Measurements from ENCODE around the gene NFATC2IP.
"Not testable (repeated sequence)": the region's sequence is repeated elsewhere in the genome, so short reads cannot be mapped to it uniquely, and the experiment has no call there.

NFATC2IP gene

DNA sequence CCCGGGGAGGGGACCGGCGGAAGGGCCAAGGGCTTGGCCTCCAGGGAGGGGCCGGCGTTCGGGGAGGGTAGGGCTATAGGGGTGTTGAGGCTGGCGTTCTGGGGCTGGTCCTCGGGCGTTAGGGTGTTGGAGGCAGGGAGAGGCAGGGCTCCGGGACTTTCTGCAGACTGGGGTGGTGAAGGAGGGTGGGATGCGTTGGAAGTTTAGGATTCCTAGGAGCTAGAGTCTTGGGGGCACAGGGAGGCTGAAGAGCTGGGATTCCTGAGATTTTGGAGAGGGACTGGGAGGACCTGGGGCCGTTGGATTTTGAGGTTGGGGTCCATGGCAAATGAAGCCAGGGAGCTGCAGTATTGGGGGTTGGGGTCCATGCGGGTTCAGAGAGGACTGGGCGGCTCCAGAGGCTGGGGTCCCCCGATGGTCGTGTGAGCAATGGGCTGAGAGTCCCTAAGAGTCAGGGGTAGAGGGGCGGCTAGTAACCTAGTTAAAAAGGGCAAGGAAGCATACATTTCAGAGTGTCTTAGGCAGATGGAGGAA lies 740 bp downstream of the NFATC2IP start:
- TF ChIP-seq, protein P1, sequence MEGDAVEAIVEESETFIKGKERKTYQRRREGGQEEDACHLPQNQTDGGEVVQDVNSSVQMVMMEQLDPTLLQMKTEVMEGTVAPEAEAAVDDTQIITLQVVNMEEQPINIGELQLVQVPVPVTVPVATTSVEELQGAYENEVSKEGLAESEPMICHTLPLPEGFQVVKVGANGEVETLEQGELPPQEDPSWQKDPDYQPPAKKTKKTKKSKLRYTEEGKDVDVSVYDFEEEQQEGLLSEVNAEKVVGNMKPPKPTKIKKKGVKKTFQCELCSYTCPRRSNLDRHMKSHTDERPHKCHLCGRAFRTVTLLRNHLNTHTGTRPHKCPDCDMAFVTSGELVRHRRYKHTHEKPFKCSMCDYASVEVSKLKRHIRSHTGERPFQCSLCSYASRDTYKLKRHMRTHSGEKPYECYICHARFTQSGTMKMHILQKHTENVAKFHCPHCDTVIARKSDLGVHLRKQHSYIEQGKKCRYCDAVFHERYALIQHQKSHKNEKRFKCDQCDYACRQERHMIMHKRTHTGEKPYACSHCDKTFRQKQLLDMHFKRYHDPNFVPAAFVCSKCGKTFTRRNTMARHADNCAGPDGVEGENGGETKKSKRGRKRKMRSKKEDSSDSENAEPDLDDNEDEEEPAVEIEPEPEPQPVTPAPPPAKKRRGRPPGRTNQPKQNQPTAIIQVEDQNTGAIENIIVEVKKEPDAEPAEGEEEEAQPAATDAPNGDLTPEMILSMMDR (IDR thresholded peaks at IDR 0.05): no peak
- no peak for TF ChIP-seq ZFX (IDR thresholded peaks at IDR 0.05; ENCODE audit: borderline replicate concordance)
- H3K27ac ChIP-seq: peak overlapping the region; percentile 76

GRCh38 chr16:28958216-28958615 lies 7.5 kb downstream of the NFATC2IP start:
- H3K27ac ChIP-seq: no peak overlapping the region
- TF ChIP-seq, protein P1 (IDR thresholded peaks at IDR 0.05): no peak
- TF ChIP-seq ZFX (IDR thresholded peaks at IDR 0.05; ENCODE audit: borderline replicate concordance): no peak

DNA sequence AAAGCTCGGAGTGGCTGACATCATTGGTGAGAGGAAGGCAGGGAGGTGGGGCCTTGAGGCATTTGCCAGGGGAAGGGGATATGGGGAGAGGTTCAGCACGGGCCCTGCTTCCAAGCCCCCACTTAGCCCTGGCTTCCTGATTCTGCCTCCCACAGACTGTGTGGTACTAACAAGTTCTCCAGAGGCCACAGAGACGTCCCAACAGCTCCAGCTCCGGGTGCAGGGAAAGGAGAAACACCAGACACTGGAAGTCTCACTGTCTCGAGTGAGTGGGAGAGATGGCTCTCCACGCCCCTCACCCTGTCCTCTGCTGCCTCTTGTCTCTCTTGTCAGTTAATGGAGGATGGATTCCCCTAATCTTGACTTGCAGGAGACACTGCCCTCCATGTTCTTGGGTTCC lies 8.1 kb downstream of the NFATC2IP start:
- TF ChIP-seq, protein P1 (IDR thresholded peaks at IDR 0.05): no peak
- no peak for TF ChIP-seq ZFX (IDR thresholded peaks at IDR 0.05; ENCODE audit: borderline replicate concordance)
- H3K27ac ChIP-seq: no peak overlapping the region

GRCh38 chr16:28964072-28964471 lies 13.3 kb downstream of the NFATC2IP start:
- TF ChIP-seq, protein P1 (IDR thresholded peaks at IDR 0.05): no peak
- TF ChIP-seq ZFX (IDR thresholded peaks at IDR 0.05; ENCODE audit: borderline replicate concordance): no peak

DNA sequence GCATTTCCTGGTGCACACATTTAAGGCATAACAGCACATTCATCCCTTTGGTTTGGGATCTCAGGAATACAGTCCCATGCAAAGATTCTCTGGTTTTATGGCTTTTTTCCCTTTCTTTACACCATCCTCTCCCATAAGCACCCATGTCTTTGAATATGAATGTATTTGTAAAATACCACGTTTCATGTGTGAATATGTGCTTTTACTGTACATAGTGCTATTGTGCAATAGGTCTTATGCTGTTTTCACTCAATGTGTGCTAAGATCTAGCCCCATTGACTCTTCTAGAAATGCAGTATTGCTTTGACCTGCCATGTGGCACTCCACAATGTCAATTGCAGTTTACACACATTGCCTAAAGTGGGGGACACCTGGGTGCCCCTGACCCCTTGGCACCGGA lies 13.8 kb downstream of the NFATC2IP start:
- H3K27ac ChIP-seq: no peak overlapping the region
- no peak for TF ChIP-seq ZFX (IDR thresholded peaks at IDR 0.05; ENCODE audit: borderline replicate concordance)
- TF ChIP-seq, protein P1 (IDR thresholded peaks at IDR 0.05): no peak

More at GRCh38 chr16:28964072-28964471, 13.3 kb downstream of the NFATC2IP start:
- no peak overlapping the region for H3K27ac ChIP-seq

DNA sequence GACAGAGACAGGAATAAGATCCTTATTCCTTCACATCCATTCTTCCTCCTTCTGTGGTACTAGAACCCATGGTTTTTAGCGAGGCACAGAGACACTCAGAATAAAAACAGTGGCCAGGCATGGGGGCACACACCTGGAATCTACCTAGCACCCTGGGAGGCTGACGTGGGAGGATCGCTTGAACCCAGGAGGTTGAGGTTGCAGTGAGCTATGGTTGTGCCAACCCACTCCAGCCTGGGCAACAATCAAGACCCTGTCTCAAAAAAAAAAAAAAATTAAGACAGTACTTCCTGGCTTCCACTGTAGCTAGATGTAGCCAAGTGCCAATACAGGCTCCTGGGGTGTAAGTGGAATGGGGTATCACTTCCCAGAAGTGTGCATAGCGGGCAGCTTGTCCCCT lies 16.4 kb downstream of the NFATC2IP start:
- no peak for TF ChIP-seq ZFX (IDR thresholded peaks at IDR 0.05; ENCODE audit: borderline replicate concordance)
- TF ChIP-seq, protein P1 (IDR thresholded peaks at IDR 0.05): no peak

DNA sequence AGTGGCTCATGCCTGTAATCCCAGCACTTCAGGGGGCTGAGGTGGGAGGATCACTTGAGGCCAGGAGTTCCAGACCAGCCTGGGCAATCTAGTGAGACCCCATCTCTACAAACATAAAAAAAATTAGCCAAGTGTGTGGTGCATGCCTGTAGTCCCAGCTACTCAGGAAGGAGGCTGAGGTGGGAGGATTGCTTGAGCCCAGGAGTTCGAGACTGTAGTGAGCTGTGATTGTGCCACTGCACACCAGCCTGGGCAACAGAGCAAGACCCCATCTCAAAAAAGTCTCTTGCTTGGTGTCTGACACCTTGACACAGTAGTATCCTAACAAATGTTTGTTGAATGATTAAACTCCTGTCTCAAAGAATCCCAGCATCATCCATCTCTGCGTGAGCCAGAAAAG lies 19.0 kb downstream of the NFATC2IP start:
- not testable (repeated sequence) for H3K27ac ChIP-seq

More for the DNA sequence above, 16.4 kb downstream of the NFATC2IP start:
- H3K27ac ChIP-seq: no peak overlapping the region

GRCh38 chr16:28974007-28974436 lies 23.3 kb downstream of the NFATC2IP start:
- TF ChIP-seq ZFX (IDR thresholded peaks at IDR 0.05; ENCODE audit: borderline replicate concordance): no peak
- TF ChIP-seq, protein P1 (IDR thresholded peaks at IDR 0.05): peak; percentile 84
- peak overlapping the region; percentile 71 for H3K27ac ChIP-seq
